AG09309 (cell line): ENCODE results near the gene SMIM36.

Experiments
- DNase-seq: peaks from one replicate; pipeline ENCODE4 v3.0.0-alpha.2; 2010; ENCODE audit warnings: low read depth
- H3K4me3 ChIP-seq: 2 replicates; pipeline ENCODE4 v1.5.1; 2011; ENCODE audit warnings: mild to moderate bottlenecking, low read depth, low read length, moderate library complexity; ENCODE audit not compliant: control insufficient read depth
- CTCF ChIP-seq: IDR thresholded peaks from 2 replicates; pipeline ENCODE4 v1.5.1; 2011; ENCODE audit warnings: mild to moderate bottlenecking, low read depth, low read length, inconsistent platforms; ENCODE audit not compliant: insufficient read depth, control insufficient read depth; ENCODE audit errors: missing control alignments

The SMIM36 gene

GRCh38 chr17:55416470-55417052 lies 94.7 kb downstream of the SMIM36 start:
- no peak for TF ChIP-seq CTCF
- DNase-seq, result no peak
- no peak overlapping the region for H3K4me3 ChIP-seq

GRCh38 chr17:55416000-55416399 lies 95.3 kb downstream of the SMIM36 start:
- TF ChIP-seq CTCF, result no peak
- H3K4me3 ChIP-seq, result no peak overlapping the region
- DNase-seq, result no peak

GRCh38 chr17:55414983-55415382 lies 96.3 kb downstream of the SMIM36 start:
- no peak for TF ChIP-seq CTCF
- no peak for DNase-seq
- H3K4me3 ChIP-seq, result no peak overlapping the region

- TF ChIP-seq CTCF, result no peak
- H3K4me3 ChIP-seq, result no peak overlapping the region
- DNase-seq, result no peak
Measured at GRCh38 chr17:55413825-55414489, 97.3 kb downstream of the SMIM36 start.

- no peak overlapping the region for H3K4me3 ChIP-seq
- DNase-seq, result no peak
- no peak for TF ChIP-seq CTCF
Measured at GRCh38 chr17:55411463-55411855, 99.8 kb downstream of the SMIM36 start.

- no peak for TF ChIP-seq CTCF
- DNase-seq, result no peak
- H3K4me3 ChIP-seq, result no peak overlapping the region
Measured at GRCh38 chr17:55410722-55411462, 100.4 kb downstream of the SMIM36 start.
